GM12875 (cell line): Measurements from ENCODE around the gene DNAJC5.

Experiments used
- H3K4me3 ChIP-seq: one replicate; pipeline ENCODE4 v1.5.1; 2011; ENCODE audit warnings: low read depth, low read length, control low read depth
- CTCF ChIP-seq: IDR thresholded peaks from 2 replicates; pipeline ENCODE4 v1.5.1; 2011; ENCODE audit warnings: low read depth, mild to moderate bottlenecking, control low read depth, inconsistent platforms, low read length, moderate library complexity, borderline replicate concordance; ENCODE audit not compliant: insufficient read depth

The DNAJC5 gene

GRCh38 chr20:63934271-63935068, 39.5 kb downstream of the DNAJC5 start:
- H3K4me3 ChIP-seq: no peak overlapping the region
- TF ChIP-seq CTCF: peak; percentile 21; the same call in 1 of the 2 replicates

GRCh38 chr20:63935447-63935846, 40.5 kb downstream of the DNAJC5 start:
- no peak for TF ChIP-seq CTCF
- no peak overlapping the region for H3K4me3 ChIP-seq

GRCh38 chr20:63937596-63937995, 42.7 kb downstream of the DNAJC5 start:
- no peak overlapping the region for H3K4me3 ChIP-seq
- TF ChIP-seq CTCF: no peak

- H3K4me3 ChIP-seq: no peak overlapping the region
- no peak for TF ChIP-seq CTCF
Observed at GRCh38 chr20:63939061-63939935, 44.4 kb downstream of the DNAJC5 start.

- H3K4me3 ChIP-seq: no peak overlapping the region
- no peak for TF ChIP-seq CTCF
Observed at GRCh38 chr20:63940071-63940471, 45.1 kb downstream of the DNAJC5 start.

GRCh38 chr20:63940472-63941266, 45.7 kb downstream of the DNAJC5 start:
- TF ChIP-seq CTCF: no peak
- H3K4me3 ChIP-seq: no peak overlapping the region
